ENCODE measurements around the gene CYB5D1.

Gene CYB5D1

DNA sequence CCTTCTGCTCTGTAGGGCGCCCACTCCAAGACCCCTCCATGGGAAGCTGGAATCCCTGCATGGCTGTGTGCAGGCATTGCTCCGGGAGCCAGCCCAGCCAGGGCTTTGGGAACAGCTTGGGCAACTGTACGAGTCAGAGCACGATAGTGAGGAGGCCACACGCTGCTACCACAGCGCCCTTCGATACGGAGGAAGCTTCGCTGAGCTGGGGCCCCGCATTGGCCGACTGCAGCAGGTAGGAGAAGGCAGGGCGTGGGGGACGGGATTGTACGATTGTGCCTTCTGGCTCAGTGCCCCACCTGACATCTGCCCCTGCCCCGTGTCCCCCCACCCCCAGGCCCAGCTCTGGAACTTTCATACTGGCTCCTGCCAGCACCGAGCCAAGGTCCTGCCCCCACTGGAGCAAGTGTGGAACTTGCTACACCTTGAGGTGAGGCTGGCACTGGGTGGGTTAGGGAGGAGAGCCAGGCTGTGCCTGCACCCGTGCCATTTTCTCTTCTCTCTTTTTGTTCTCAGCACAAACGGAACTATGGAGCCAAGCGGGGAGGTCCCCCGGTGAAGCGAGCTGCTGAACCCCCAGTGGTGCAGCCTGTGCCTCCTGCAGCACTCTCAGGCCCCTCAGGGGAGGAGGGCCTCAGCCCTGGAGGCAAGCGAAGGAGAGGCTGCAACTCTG is 11.6 kb upstream of the CYB5D1 start:
- DNase-seq = peak; percentile 4

GRCh38 chr17:7846765-7847661 is 10.8 kb upstream of the CYB5D1 start:
- no peak for DNase-seq

DNA sequence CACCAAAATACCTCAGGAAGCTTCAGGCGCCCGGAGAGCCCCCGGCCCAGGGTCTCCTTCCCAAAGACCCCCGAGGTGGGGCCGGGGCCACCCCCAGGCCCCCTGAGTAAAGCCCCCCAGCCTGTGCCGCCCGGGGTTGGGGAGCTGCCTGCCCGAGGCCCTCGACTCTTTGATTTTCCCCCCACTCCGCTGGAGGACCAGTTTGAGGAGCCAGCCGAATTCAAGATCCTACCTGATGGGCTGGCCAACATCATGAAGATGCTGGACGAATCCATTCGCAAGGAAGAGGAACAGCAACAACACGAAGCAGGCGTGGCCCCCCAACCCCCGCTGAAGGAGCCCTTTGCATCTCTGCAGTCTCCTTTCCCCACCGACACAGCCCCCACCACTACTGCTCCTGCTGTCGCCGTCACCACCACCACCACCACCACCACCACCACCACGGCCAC is 9.6 kb upstream of the CYB5D1 start:
- DNase-seq = no peak

GRCh38 chr17:7848739-7849129 is 9.1 kb upstream of the CYB5D1 start:
- DNase-seq = no peak

DNA sequence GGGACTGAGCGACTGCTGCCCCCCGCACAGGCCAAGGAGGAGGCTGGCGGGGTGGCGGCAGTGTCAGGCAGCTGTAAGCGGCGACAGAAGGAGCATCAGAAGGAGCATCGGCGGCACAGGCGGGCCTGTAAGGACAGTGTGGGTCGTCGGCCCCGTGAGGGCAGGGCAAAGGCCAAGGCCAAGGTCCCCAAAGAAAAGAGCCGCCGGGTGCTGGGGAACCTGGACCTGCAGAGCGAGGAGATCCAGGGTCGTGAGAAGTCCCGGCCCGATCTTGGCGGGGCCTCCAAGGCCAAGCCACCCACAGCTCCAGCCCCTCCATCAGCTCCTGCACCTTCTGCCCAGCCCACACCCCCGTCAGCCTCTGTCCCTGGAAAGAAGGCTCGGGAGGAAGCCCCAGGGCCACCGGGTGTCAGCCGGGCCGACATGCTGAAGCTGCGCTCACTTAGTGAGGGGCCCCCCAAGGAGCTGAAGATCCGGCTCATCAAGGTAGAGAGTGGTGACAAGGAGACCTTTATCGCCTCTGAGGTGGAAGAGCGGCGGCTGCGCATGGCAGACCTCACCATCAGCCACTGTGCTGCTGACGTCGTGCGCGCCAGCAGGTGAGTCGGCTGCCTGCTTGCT is 8.6 kb upstream of the CYB5D1 start:
- no peak for DNase-seq

DNA sequence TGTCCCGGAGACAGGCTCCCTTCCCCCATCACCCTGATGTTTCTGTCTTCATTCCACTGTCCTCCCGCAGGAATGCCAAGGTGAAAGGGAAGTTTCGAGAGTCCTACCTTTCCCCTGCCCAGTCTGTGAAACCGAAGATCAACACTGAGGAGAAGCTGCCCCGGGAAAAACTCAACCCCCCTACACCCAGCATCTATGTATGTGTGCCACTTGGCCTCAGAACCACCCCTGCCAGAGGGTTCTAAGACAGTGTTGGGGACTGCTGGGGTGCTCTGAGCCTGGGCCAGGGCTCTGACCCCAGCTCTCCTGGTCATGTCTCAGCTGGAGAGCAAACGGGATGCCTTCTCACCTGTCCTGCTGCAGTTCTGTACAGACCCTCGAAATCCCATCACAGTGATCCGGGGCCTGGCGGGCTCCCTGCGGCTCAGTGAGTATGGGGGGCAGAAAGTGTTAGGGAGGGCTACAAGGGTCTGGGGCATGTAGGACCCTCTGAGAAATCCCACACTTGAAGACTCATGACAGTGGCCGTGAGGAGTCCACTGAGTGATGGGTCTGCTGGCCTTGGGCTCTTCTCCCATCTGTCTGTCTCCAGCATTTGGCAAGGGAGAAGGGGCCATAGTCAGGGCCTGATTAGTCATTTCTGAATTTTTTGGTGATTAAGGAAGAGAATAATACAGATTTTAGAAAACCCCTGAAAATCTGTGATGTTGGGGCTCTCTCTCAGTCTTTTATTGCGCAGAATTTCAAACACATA is 7.9 kb upstream of the CYB5D1 start:
- DNase-seq = no peak

DNA sequence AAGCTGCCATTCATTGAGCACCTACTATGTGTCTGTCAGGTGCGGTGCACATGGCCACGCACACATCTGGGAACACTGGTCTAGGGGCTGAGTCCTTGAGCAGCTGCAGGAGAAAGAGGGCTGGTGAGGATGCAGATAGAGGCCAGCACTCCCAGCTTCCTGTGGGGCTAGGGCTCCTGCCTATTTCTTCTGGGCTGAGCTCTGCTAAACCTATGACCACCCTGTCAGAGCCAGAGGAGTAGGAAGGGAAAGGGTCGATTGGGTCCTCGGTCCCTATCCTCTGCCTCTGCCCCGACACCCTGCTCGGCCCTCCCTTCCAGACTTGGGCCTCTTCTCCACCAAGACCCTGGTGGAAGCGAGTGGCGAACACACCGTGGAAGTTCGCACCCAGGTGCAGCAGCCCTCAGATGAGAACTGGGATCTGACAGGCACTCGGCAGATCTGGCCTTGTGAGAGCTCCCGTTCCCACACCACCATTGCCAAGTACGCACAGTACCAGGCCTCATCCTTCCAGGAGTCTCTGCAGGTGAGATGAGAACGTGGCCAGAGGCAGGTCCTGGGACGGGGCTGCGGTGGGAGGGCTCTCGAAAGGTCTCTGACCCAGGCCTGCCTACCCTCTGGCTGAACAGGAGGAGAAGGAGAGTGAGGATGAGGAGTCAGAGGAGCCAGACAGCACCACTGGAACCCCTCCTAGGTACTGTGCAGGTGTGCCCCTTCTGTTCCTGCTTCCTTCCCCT is 6.9 kb upstream of the CYB5D1 start:
- DNase-seq = no peak

DNA sequence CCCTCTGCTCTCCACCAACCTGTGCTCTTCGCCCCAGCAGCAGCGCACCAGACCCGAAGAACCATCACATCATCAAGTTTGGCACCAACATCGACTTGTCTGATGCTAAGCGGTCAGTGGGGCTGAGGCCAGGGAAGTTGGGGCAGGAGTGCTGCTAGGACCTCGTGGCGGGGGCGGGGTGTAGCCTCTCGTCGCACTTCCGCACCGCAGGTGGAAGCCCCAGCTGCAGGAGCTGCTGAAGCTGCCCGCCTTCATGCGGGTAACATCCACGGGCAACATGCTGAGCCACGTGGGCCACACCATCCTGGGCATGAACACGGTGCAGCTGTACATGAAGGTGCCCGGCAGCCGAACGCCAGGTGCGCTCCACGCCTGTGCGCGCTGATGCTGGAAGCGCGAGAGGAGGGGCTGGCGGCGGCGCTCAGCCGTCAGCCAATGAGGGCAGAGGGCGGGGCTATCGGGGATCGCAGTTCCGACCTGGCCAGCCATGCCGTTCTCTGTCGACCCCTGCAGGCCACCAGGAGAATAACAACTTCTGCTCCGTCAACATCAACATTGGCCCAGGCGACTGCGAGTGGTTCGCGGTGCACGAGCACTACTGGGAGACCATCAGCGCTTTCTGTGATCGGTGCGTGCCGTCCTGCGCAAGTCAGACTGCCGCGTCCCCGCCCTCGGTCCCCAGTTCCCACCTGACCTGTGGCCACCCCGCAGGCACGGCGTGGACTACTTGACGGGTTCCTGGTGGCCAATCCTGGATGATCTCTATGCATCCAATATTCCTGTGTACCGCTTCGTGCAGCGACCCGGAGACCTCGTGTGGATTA is 6.2 kb upstream of the CYB5D1 start:
- DNase-seq = peak; percentile 94

- DNase-seq = peak; percentile 3
Measured at GRCh38 chr17:7852262-7852670, 5.5 kb upstream of the CYB5D1 start.

- DNase-seq = peak; percentile 4
Measured at GRCh38 chr17:7852919-7853690, 4.7 kb upstream of the CYB5D1 start.

- peak; percentile 4 for DNase-seq
Measured at GRCh38 chr17:7853691-7854038, 4.1 kb upstream of the CYB5D1 start.

DNA sequence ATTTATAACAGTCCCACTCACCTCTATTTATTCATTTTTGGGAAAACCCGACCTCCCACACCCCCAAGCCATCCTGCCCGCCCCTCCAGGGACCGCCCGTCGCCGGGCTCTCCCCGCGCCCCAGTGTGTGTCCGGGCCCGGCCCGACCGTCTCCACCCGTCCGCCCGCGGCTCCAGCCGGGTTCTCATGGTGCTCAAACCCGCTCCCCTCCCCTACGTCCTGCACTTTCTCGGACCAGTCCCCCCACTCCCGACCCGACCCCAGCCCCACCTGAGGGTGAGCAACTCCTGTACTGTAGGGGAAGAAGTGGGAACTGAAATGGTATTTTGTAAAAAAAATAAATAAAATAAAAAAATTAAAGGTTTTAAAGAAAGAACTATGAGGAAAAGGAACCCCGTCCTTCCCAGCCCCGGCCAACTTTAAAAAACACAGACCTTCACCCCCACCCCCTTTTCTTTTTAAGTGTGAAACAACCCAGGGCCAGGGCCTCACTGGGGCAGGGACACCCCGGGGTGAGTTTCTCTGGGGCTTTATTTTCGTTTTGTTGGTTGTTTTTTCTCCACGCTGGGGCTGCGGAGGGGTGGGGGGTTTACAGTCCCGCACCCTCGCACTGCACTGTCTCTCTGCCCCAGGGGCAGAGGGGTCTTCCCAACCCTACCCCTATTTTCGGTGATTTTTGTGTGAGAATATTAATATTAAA is 3.6 kb upstream of the CYB5D1 start:
- peak; percentile 3 for DNase-seq

GRCh38 chr17:7854851-7855659 is 2.7 kb upstream of the CYB5D1 start, which contains the start of gene TMEM88:
Gene TMEM88 (plus strand): TSS chr17:7855066. CDS start chr17:7855075, 9 bp downstream.
- peak; percentile 16 for DNase-seq

DNA sequence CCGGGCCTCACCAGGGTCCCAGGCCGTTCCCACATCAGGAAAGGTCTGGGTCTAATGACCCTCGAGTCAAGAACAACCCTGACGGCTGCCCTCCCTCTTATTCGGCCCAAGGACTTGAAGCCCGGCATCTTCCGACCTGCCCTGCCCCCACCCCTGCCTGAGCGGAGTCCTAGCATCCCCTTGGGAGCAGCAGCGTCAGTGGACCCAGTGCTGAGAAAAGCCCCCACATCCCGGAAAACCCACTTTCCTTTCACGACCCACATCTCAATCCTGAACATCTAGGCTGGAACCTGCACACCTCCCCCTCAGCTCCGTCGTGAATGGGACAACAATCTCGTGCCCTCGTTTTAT is 2.2 kb upstream of the CYB5D1 start:
- no peak for DNase-seq

DNA sequence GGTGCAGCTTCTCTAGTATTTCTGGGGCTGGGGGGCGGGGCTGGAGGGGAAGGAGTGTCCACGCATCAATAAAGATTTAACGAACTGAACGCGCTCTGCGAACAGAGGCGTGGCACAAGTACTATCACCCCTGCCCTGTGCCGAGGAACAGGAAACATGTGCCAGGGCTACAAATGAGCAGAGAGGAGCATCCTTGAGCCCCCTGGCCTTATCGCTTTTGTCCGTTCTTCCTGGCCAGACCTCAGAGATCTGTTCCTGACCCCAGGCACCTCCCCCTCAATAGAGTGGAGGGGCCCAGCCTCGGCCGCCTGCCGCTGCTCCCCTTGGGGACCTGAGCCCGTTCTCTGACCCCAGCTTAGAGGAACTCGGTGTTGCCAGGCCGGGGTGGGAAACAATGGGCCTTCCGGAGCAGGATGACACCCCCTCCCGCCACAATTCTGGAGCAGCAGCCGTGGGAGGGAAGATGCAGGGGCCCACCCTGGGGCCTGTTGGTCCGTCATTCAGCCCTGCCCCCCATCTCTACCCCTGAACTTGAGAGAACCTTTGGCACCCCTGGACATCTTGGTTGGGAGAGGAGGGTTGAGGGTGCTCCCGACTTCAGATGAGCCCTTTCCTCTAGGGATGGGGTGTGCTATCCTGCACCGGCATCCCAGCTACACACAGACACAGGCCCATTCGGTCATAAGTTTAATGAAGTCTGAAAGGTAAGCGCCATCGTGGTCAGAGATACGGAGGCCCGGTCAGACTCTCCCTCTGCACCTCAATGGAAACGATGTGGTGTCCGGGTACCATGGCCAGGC is 1.6 kb upstream of the CYB5D1 start:
- DNase-seq = peak; percentile 39

DNA sequence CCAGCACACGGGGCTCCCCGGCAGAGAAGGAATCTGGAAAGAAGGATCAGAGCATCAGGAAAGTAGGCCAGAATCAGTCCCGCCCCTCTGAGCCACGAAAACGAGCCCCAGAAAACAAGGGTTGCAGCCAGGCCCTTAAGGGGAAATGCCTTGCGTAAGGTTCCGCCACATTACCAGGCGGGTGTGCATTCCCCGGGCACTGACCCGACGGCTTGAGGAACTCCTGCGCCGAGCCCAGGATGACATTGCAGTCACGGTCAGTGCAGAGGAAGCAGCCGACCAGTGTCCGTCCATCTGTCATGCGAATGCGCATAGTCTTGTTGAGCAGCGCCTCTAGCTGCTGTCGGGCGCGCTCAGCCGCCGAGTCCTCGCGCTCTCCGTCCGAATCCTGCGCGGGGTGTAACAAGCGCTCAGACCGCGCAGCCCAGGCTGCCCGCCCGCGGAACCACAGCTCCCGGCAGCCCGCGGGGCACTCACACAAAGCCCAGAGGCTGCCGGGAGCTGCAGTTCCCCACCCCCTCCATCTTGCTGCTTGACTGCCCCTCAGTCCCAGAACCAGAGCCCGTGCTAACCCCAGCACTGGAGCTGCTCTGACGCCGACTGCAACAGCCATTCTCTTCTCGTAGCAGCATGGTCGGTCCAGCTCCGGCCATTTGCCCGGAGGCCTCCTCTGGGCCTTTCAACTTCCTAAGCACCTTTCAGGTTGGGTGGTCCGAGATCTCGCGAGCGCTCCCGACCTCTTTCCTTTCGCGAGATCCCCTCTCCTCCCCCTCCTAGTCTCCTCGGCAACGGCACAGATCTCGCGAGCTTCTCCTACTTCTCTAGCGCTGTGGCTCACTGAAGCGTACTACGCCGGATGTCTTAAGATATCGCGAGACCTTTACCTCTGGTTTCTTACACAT is 741 bp upstream of the CYB5D1 start, which contains the start of gene NAA38:
NAA38 (minus strand) TSS at position 749 of the 902 bp plus-strand sequence; CDS start at position 653, 96 bp downstream.
- peak; percentile 94 for DNase-seq

- DNase-seq = peak; percentile 57
Measured at GRCh38 chr17:7858522-7858810, 663 bp downstream of the CYB5D1 start.

Measured in stimulated activated CD4-positive, alpha-beta T cell treated with anti-CD3 and anti-CD28 coated beads, Interleukin-4, amount 100 ng/mL, for 24 hours (primary cell).